K562 (cell line): Measurements from ENCODE around the gene TBC1D25. TPM values are rescaled to one million over a fixed set of nuclear protein-coding genes. Genes with fewer than 3 reads are reported as not detected.

Experiments used
- DEAF1 ChIP-seq: fragments of 450-650 bp; formaldehyde crosslinking; IDR thresholded peaks from 2 replicates; pipeline ENCODE4 v1.4.0; 2020; ENCODE audit warnings: mild to moderate bottlenecking, moderate library complexity
- ESRRB ChIP-seq: fragments of 250-450 bp; sonication (Bioruptor Pico); IDR thresholded peaks from 2 replicates; pipeline ENCODE4 v1.5.0; 2020; ENCODE audit warnings: mild to moderate bottlenecking, moderate library complexity, borderline replicate concordance
- HDAC1 ChIP-seq, 2 experiments: fragments of 450-650 bp; IDR thresholded peaks; 2 replicates each; pipeline ENCODE4 v1.6.1; 2016 to 2017; ENCODE audit warnings: inconsistent platforms in 1 of 2, mild to moderate bottlenecking in 1 of 2, moderate library complexity in 1 of 2
- KHSRP ChIP-seq: fragments of 450-650 bp; IDR thresholded peaks from 2 replicates; pipeline ENCODE4 v1.6.1; 2017
- MAFG ChIP-seq: fragments of 450-650 bp; conservative IDR thresholded peaks from 2 replicates; pipeline ENCODE4 v1.6.1; 2016; ENCODE audit warnings: missing genetic modification characterization, missing compliant biosample characterization
- PHB2 ChIP-seq: fragments of 450-650 bp; IDR thresholded peaks from 2 replicates; pipeline ENCODE4 v1.6.1; 2017; ENCODE audit warnings: low read depth
- RAD21 ChIP-seq, 2 experiments: fragments of 250-450 bp in 1 of 2; fragments of 450-650 bp in 1 of 2; sonication (Bioruptor Pico) in 1 of 2; formaldehyde crosslinking in 1 of 2; IDR thresholded peaks in 1 of 2; conservative IDR thresholded peaks in 1 of 2; 2 replicates each; pipeline versions ENCODE4 v1.4.0 to v1.8.0; 2020 to 2022; ENCODE audit warnings: mild to moderate bottlenecking in 2 of 2, moderate library complexity in 1 of 2
- REST ChIP-seq, 2 experiments: fragments of 450-650 bp; formaldehyde crosslinking in 1 of 2; IDR thresholded peaks; 2 replicates each; pipeline versions ENCODE4 v1.4.0 to v1.6.1; 2014 to 2020; ENCODE audit warnings: mild to moderate bottlenecking in 2 of 2, borderline replicate concordance in 1 of 2, low read depth in 1 of 2
- SMC3 ChIP-seq: conservative IDR thresholded peaks from 2 replicates; pipeline ENCODE4 v1.6.1; 2011; ENCODE audit warnings: low read depth, low read length, improper control_type of control experiment; ENCODE audit not compliant: insufficient read depth
- STAT6 ChIP-seq: sonication (generic); formaldehyde crosslinking; IDR thresholded peaks from 2 replicates; pipeline ENCODE4 v1.8.1; 2023; ENCODE audit warnings: mild to moderate bottlenecking, missing genetic modification reagents
- ZNF644 ChIP-seq: fragments of 200-800 bp; sonication (Bioruptor generic); IDR thresholded peaks from 2 replicates; pipeline ENCODE4 v1.6.1; 2016; ENCODE audit warnings: low read depth, missing genetic modification characterization, missing compliant biosample characterization
- polyA plus RNA-seq, 8 experiments: library from polyadenylated mRNA; depleted of rRNA in 4 of 8; stranded (reverse) in 5 of 8; unstranded in 3 of 8; fragments of >200 nt; fragmentation: Nextera tagmentation in 2 of 8; fragmentation: Illumina TruSeq in 1 of 8; extraction: Ambion mirVana in 2 of 8; extraction: Trizol in 1 of 8; gene quantifications; 2 replicates each; pipeline versions ENCODE4 v1.2.1 to v1.2.3, GENCODE V29; 2011 to 2014; ENCODE audit warnings: inconsistent platforms in 1 of 8, missing spikeins in 1 of 8
- total RNA-seq, 7 experiments: library from RNA; depleted of rRNA in 6 of 7; stranded (reverse); fragments of >200 nt in 6 of 7; fragmentation: Illumina TruSeq in 2 of 7; extraction: Trizol in 2 of 7; gene quantifications; 2 replicates each; pipeline versions ENCODE4 v1.2.1 to v1.2.3, GENCODE V29; 2011 to 2021; ENCODE audit warnings: low replicate concordance in 1 of 7

The TBC1D25 gene
- total and polyA plus RNA-seq, 9 of the 15 experiments (the other 6 are each of a cell fraction or from before 2014, with no cell fraction given), result 0.62 to 10.6 (median 3.9) TPM

- TF ChIP-seq REST (IDR thresholded peaks at IDR 0.05; ENCODE audit: borderline replicate concordance) (peak; percentile 21; the same call in 1 of the 2 replicates), REST (CRISPR knock-in tag; IDR thresholded peaks at IDR 0.05; ENCODE audit: low read depth) (no peak), MAFG (tag) (no peak), SMC3 (0 out of 2 replicates have a peak, but pooled peaks have one; percentile 11), HDAC1 (IDR thresholded peaks at IDR 0.05) (no peak), ZNF644 (tag) (no peak), RAD21 (CRISPR knock-in tag; conservative IDR thresholded peaks at IDR 0.05 in 1 of 2, IDR thresholded peaks at IDR 0.05 in 1 of 2) (peak; percentile 21 to 54; a peak in 2 of 4 replicates), ESRRB (CRISPR knock-in tag) (no peak), DEAF1 (0 out of 2 replicates have a peak, but pooled peaks have one; percentile 20), STAT6 (no peak), PHB2 (no peak), KHSRP (no peak)
These were observed 28.0 kb upstream of the TBC1D25 start (continued) for GRCh38 chrX:48511560-48511959.
